GM19468 (cell line): ENCODE data around the gene NFKBIZ.
A peak's percentile ranks its signal among the peaks of the same experiment; 100 is the strongest.
"Not testable (repeated sequence)": the region's sequence is repeated elsewhere in the genome, so short reads cannot be mapped to it uniquely, and the experiment has no call there.

Experiments
- ATAC-seq: cut with Tn5 transposase; IDR thresholded peaks from one replicate; pipeline ENCODE4 v1.9.1; 2021; ENCODE audit warnings: mild to moderate bottlenecking, moderate library complexity, moderate number of reproducible peaks; ENCODE audit not compliant: unreplicated experiment; ENCODE audit errors: extremely low read depth

NFKBIZ gene

DNA sequence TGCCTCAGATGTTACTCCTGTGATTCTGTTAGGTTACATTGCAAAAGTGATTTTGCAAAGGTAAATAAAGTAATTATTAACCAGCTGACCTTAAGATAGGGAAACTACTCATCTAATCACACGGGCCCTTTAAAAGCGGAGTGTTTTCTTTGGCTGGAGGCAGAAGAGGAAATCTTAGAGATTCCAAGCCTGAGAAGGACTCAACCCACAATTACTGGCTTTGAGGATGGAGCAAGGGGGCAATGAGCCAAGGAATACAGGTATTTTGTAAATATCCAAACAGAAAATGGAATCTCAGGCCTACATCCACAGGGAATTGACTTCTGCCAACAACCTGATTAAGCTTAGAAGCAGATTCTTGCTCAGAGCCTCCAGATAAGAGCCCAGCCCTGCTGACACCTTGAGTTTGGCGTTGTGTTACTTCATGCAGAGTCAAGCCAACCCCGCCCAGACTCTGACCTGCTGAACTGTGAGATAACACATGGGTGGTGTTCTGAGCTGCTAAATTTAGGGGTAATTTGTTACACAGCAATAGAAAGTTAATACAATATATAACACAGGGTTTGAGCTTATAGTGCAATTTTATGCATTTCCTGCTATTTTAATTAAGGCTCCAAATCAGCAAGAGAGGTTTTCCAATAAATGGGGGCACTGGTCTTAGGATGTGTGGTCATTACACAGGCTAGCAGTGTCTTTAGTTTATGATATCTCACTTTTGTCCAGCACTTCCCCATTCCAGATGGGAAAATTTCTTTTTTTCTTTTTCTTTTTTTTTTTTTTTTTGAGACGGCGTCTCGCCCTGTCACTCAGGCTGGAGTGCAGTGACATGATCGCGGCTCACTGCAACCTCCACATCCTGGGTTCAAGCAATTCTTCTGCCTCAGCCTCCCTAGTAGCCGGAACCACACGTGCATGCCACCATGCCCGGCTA is 19.5 kb downstream of the NFKBIZ start:
- no peak for ATAC-seq

GRCh38 chr3:101870138-101870537 is 20.8 kb downstream of the NFKBIZ start:
- no peak for ATAC-seq

DNA sequence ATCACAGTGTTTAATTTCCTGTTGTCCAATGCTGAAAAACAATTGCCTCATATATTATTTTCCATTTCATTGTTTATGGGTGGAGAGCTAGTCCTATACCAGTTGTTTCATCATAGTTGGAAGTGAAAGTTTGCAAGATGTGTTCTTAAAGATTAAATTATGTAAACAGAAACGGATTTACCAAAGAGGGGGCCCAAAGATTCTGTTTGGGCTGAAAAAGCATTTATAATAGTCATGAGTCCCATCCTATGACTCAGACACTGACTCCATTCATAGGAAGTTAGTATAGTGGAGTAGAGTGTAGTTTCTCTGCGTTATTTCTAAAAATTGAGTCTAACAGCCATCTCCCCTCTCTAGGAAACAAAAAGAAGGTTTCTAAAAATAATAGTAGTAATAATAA is 24.3 kb downstream of the NFKBIZ start:
- no peak for ATAC-seq

GRCh38 chr3:101876142-101876541 is 26.8 kb downstream of the NFKBIZ start:
- no peak for ATAC-seq

GRCh38 chr3:101878589-101878988 is 29.3 kb downstream of the NFKBIZ start:
- ATAC-seq: no peak

DNA sequence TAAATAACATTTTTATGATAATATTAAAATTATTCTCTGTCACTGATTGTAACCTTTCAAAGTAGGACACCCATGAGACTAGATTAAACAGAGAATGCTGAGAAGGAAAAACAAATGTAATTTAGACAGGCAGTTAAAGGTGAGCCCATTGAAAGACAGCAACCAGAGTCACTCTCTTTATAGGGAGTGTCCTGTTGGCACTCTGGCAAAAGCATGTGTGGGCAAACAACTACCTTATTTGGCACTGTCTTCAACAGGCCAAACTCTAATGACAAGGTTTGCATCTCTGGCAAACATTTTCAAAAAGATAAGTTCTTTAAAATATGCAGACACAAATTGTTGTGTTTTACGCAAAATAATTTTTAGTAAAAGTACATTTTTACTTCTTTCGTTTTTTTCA is 29.8 kb downstream of the NFKBIZ start:
- no peak for ATAC-seq

DNA sequence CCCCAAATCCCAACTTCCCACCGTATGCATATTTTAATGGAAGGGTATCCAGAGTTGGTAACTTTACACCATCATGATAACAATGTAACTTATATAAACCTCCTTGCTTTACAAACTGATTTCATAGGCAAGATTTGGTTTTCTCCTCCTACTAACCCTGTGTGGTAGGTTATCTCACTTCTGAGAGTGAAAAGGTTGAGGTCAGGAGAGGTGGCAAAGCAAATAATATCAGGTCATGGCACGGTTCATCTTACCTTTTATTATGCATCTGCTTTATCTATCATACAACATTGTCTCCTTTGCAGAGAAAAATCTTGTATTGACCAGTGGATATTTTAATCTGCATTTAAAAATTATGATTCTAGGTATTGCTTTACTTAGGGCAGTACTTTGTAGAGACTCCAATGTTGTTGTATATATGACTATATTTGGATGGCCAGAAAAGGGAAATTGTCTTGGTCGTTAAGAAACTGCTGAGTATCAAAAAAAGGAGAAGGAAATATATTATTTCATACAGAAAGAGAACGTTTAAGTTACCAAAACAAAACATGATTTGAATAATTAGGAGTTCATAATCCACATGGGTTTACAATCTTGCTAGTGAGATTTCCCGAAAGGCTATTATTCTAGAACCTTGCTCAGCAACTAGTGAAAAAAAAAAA is 30.4 kb downstream of the NFKBIZ start:
- ATAC-seq: no peak

DNA sequence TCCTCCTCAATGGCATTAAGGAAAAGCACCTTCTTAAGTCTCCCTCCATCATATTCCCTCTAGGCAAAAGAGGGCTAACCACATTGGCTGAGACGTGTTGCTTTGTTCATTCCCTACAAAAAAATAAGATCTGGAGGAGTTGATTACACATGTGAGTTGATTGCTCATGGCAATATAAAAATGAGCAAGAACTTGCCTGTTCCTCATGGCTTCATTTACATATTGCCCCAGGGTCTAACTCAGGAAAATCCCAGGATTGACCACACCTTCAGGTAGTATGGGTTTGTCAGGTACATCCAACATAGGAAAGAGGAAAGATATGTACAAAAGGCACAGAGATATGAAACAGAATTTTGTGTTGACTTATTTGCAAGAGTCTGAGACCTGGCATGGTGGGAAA is 35.5 kb downstream of the NFKBIZ start:
- ATAC-seq: no peak

DNA sequence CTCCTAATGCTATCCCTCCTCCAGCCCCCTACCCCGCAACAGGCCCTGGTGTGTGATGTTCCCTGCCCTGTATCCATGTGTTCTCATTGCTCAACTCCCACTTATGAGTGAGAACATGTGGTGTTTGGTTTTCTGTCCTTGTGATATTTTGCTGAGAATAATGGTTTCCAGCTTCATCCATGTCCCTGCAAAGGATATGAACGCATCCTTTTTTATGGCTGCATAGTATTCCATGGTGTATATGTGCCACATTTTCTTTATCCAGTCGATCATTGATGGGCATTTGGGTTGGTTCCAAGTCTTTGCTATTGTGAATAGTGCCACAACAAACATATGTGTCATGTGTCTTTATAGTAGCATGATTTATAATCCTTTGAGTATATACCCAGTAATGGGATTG is 36.3 kb downstream of the NFKBIZ start:
- ATAC-seq: not testable (repeated sequence)

DNA sequence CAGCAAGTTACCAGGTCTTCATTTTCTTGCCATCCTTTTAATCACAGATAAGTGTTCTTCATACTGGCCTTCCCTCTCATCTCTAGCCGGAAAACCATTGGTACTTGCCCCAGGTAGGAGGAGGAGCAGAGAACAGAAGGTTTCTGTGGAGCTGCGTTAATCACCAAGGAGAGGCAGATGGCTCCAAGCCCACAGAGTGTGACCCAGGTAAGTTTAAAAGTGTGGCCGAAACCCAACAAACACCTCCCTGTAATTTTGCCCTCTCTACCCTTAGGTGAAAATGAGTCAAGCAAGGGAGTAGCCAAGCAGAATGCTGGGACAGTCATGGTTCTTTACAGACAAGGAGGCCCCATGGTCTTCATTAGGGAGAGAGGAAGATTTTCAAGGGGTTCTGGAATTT is 37.3 kb downstream of the NFKBIZ start:
- ATAC-seq: no peak

- ATAC-seq: no peak
These were observed 39.3 kb downstream of the NFKBIZ start for GRCh38 chr3:101888653-101889052.

DNA sequence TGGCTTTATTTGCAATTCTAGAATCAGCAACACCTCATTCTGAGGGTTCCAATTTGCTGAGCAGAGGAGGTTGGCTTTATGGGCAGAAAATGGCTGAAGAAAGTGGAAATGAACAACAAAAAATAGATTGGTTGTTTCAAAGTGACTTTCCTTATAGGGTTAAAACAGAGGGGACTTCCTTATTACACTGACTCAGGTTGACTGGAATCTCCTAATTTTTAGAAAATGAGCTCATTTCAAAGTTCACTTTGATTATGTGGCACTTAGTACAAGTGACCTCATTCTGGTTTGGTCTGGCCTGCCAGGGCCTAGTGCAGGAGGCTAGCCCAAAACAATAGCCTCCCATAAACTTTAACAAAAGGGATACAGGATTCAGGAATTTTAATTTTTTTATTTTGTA is 41.4 kb downstream of the NFKBIZ start:
- no peak for ATAC-seq

GRCh38 chr3:101892648-101893047 is 43.3 kb downstream of the NFKBIZ start:
- ATAC-seq: no peak

DNA sequence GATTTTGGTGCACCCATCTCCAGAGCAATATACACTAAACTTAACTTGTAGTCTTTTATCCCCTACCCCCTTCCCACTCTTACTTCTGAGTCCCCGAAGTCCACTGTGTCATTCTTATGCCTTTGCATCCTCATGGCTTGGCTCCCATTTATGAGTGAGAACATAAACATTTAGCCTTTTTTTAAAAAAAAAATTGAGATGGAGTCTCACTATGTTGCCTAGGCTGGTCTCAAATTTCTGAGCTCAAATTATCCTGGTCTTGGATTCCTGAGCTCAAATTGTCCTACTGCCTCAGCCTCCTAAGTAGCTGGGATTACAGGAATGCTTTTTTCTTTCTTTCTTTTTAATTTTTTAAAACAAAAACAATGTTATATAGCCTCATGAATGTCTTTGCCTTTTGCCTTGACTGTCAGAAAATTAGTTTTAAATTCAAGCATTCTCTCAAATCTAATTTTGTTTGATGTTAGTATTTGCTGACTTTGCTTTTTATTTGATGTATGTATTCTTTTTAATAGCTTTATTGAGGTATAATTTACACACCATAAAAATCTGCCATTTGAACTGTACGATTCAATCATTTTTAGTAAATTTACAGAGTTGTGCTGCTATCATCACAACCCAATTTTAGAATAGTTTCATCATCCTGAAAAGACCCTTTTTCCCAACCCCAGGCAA is 46.9 kb downstream of the NFKBIZ start:
- no peak for ATAC-seq

DNA sequence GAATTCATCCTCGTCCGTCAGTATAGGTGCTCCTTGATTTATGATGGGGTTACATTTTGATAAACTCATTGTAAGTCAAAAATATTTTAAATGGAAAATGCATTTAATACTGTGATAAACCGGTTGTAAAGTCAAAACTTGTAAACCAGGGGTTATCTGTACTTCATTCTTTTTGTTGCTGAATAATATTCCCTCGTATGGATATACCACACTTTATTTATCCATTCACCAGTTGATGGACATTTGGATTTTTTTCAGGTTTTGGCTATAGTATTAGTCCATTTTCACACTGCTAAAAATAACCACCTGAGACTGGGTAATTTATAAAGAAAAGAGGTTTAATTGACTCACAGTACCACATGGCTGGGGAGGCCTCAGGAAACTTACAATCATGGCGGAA is 47.7 kb downstream of the NFKBIZ start:
- no peak for ATAC-seq

DNA sequence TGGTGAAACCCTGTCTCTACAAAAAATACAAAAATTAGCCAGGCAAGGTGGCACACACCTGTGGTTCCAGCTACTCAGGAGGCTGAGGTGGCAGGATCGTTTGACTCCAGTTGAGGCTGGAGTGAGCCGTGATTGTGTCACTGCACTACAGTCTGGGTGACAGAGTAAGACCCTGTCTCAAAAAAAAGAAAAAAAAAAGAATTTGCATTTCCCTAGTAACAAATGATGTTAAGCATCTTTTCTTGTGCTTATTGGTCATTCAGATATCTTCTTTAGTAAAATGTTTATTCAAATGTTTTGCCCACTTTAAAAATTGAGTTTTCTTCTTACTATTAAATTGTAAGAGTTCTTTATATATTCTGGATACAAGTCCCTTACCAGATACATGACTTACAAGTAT is 48.7 kb downstream of the NFKBIZ start:
- ATAC-seq: no peak

- ATAC-seq: peak; percentile 73
These were observed 49.4 kb downstream of the NFKBIZ start for GRCh38 chr3:101898752-101899169.

DNA sequence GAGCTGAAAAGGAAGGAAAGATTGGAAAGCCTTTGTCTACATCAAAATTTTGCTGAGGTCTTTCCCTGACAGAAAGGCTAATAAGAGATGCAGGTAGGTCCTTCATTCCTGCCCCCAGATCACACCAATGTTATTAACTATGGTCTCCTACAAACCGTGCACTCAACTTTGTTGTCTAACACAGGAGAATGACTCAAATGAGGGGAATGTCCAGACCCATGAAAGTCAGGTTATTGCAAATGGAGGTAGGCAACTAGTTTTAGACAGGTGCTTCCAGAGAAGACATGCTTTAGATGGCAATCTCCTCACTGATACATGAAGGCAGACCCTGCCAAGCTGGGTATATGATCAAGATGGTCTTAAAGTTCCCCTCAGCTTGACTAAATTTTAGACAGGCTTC is 51.0 kb downstream of the NFKBIZ start:
- no peak for ATAC-seq

GRCh38 chr3:101900736-101901135 is 51.4 kb downstream of the NFKBIZ start:
- ATAC-seq: no peak

- ATAC-seq: no peak
These were observed 52.7 kb downstream of the NFKBIZ start for GRCh38 chr3:101902041-101902440.

DNA sequence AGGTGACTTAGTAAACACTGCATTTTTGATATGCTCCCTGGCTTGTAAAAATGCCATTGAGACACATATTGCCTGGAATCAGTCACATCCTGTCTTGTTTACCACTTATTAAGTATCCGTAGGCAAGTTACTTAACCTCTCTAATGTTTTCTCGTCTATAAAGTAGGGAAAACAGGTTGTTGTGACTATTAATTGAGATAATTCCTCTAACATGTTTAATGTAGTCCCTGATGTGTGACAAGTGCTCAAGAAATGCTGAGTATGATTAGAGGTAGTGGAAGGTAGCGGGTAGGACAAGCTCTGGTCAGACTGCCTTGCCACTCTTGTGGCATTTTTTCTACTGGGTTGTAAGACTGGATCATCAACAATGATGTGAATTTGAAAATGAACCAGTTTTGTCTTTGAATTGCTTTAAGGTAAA is 54.1 kb downstream of the NFKBIZ start:
- no peak for ATAC-seq
